Gastroesophageal sphincter (tissue), 4 donors: ENCODE results near the gene FAM184A. TPM values are rescaled to one million over a fixed set of nuclear protein-coding genes. Genes with fewer than 3 reads are reported as not detected.

Experiments used
- ATAC-seq: fragments of 150-250 bp; one replicate; pipeline ENCODE4 v1.9.1; 2016; ENCODE audit warnings: mild to moderate bottlenecking, moderate library complexity
- H3K27ac ChIP-seq, 4 donors: fragments of 200-600 bp; sonication (generic) in 3 of 4; 1 replicate in 3 of 4; 2 replicates in 1 of 4; pipeline ENCODE4 v1.5.1; 2016 to 2019
- H3K27me3 ChIP-seq: fragments of 200-600 bp; sonication (generic); one replicate; pipeline ENCODE4 v1.5.1; 2019
- H3K36me3 ChIP-seq, 2 donors: fragments of 200-600 bp; sonication (generic); one replicate each; pipeline ENCODE4 v1.5.1; 2019; ENCODE audit warnings: control low read depth in 1 of 2
- H3K4me1 ChIP-seq, 3 donors: fragments of 200-600 bp; sonication (generic); 1 replicate in 2 of 3; 2 replicates in 1 of 3; pipeline ENCODE4 v1.5.1; 2016 to 2019; ENCODE audit warnings: control low read depth in 2 of 3
- H3K4me3 ChIP-seq, 2 donors: fragments of 200-600 bp; sonication (generic); one replicate each; pipeline ENCODE4 v1.5.1; 2019; ENCODE audit warnings: mild to moderate bottlenecking in 1 of 2, moderate library complexity in 1 of 2
- H3K9me3 ChIP-seq, 3 donors: fragments of 200-600 bp; sonication (generic); one replicate each; pipeline ENCODE4 v1.5.1; 2017 to 2019; ENCODE audit warnings: control low read depth in 2 of 3
- EP300 ChIP-seq: sonication (generic); formaldehyde crosslinking; IDR thresholded peaks from one replicate; pipeline ENCODE4 v1.6.1; 2017; ENCODE audit warnings: antibody characterized with exemption, mild to moderate bottlenecking
- POLR2A ChIP-seq, 2 donors: fragments of 450-650 bp; IDR thresholded peaks; one replicate each; pipeline ENCODE4 v1.6.1; 2017; ENCODE audit warnings: antibody characterized with exemption in 2 of 2, mild to moderate bottlenecking in 2 of 2, moderate library complexity in 1 of 2
- POLR2AphosphoS5 ChIP-seq: sonication (generic); formaldehyde crosslinking; IDR thresholded peaks from one replicate; pipeline ENCODE4 v1.6.1; 2017; ENCODE audit warnings: antibody characterized with exemption
- WGBS, 2 donors: methylation state at CpG; one replicate each; pipeline ENCODE4 v1.1.5; 2018; ENCODE audit warnings: low coverage in 1 of 2; 5-methylcytosine and 5-hydroxymethylcytosine counted together
- total RNA-seq, 4 donors: library from RNA; depleted of rRNA; stranded (reverse); fragments of >200 nt; gene quantifications; one replicate each; pipeline ENCODE4 v1.1.0, GENCODE V29; 2016
- TF ChIP-seq, protein P1 (sequence below), 4 experiments: fragments of 200-600 bp in 2 of 4; fragments of 450-650 bp in 2 of 4; sonication (generic) in 1 of 4; IDR thresholded peaks; one replicate each; pipeline ENCODE4 v1.5.1; 2017 to 2019; ENCODE audit warnings: antibody characterized with exemption in 4 of 4, mild to moderate bottlenecking in 2 of 4, moderate library complexity in 2 of 4

The FAM184A gene
- total RNA-seq, 4 donors from 2014 or later, result 7.5 to 25.5 (median 10.3) TPM

DNA sequence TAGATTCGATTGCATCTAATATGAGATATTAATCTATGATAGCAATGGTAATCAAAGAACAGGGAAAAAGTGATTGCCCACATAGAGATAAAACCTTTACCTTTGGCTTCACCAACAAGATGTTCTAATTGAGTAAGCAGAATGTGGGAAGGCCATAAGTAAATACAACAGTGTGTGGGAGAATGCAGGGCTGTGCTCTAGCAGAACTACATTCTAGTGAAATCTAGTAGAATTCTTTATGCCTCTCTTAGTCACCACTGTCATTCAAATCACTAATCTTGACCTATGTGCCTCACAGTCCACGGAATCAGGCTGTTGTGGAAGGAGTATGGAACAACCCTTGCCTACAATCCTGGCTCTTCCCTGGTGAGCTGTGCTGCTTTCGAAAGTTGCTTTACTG lies 113.1 kb downstream of the FAM184A start:
- ATAC-seq, result no peak
- Histone ChIP-seq H3K27ac (no peak overlapping the region), H3K36me3 (peaks cover 0 to 12% of the 10 kb centered on the region in 2 donors), H3K27me3 (no peaks in the 10 kb centered on the region), H3K4me3 (no peak overlapping the region), H3K4me1 (no peaks in the 10 kb centered on the region), H3K9me3 (no peaks in the 10 kb centered on the region)
- WGBS, 2 donors, result 88 to 100% methylated on average over 2 to 3 of the region's 3 CpGs
- TF ChIP-seq, protein P1, sequence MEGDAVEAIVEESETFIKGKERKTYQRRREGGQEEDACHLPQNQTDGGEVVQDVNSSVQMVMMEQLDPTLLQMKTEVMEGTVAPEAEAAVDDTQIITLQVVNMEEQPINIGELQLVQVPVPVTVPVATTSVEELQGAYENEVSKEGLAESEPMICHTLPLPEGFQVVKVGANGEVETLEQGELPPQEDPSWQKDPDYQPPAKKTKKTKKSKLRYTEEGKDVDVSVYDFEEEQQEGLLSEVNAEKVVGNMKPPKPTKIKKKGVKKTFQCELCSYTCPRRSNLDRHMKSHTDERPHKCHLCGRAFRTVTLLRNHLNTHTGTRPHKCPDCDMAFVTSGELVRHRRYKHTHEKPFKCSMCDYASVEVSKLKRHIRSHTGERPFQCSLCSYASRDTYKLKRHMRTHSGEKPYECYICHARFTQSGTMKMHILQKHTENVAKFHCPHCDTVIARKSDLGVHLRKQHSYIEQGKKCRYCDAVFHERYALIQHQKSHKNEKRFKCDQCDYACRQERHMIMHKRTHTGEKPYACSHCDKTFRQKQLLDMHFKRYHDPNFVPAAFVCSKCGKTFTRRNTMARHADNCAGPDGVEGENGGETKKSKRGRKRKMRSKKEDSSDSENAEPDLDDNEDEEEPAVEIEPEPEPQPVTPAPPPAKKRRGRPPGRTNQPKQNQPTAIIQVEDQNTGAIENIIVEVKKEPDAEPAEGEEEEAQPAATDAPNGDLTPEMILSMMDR (IDR thresholded peaks at IDR 0.05), result no peak
- TF ChIP-seq POLR2AphosphoS5 (no peak), EP300 (no peak), POLR2A (IDR thresholded peaks at IDR 0.05) (no peak)

DNA sequence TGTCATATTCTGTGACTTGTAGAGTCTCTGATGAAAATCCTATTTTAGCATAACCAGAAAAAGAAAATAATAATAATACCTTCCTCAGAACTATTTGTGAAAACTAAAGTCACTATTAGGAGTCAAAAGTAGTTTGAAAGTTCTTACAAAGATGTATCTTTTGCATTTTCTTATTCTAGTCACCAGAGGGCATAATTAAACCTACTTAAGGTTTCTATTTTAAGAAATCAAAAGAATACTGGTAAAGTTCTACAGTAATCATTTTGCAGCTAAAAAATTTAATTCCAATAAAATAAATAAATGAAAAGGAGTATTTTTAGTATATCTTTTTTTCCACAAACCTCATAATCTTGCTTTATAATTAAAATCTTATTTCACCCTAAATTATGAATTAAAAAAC lies 115.5 kb downstream of the FAM184A start:
- Histone ChIP-seq H3K4me3 (no peak overlapping the region), H3K27ac (no peak overlapping the region), H3K27me3 (no peaks in the 10 kb centered on the region), H3K4me1 (no peaks in the 10 kb centered on the region), H3K36me3 (peaks cover 0 to 16% of the 10 kb centered on the region in 2 donors), H3K9me3 (no peaks in the 10 kb centered on the region)
- ATAC-seq, result no peak
- TF ChIP-seq EP300, result no peak
- TF ChIP-seq, protein P1 (IDR thresholded peaks at IDR 0.05), result peak in 3 of 4 experiments; percentile 11 to 26 (median 18)
- no peak for TF ChIP-seq POLR2AphosphoS5

DNA sequence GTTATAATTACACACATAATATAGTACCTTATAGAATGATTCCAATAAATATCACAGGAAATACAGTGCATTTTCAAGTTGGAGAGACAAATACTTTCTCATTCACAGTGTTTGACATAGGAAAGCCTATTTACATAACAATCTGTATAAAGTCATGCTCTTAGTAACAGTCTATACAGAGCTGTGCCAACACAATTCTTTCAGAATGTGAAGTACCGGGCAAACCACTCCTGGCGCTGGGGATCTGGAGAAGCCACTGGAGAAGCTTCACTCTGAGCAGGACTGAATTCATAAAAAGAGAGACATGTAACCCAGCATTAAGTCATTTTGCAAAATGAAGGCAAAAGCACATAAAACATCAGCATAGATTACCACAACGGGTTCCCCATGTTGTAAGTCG lies 118.6 kb downstream of the FAM184A start:
- Histone ChIP-seq H3K9me3 (no peaks in the 10 kb centered on the region), H3K27me3 (no peaks in the 10 kb centered on the region), H3K4me3 (no peak overlapping the region), H3K4me1 (no peaks in the 10 kb centered on the region), H3K27ac (no peak overlapping the region), H3K36me3 (peaks cover 0 to 4% of the 10 kb centered on the region in 2 donors)
- WGBS, 2 donors, result 86 to 92% methylated on average over 2 to 4 of the region's 4 CpGs
- ATAC-seq, result no peak
- TF ChIP-seq POLR2A (IDR thresholded peaks at IDR 0.05) (no peak), EP300 (no peak), POLR2AphosphoS5 (no peak)
- TF ChIP-seq, protein P1 (IDR thresholded peaks at IDR 0.05), result no peak

DNA sequence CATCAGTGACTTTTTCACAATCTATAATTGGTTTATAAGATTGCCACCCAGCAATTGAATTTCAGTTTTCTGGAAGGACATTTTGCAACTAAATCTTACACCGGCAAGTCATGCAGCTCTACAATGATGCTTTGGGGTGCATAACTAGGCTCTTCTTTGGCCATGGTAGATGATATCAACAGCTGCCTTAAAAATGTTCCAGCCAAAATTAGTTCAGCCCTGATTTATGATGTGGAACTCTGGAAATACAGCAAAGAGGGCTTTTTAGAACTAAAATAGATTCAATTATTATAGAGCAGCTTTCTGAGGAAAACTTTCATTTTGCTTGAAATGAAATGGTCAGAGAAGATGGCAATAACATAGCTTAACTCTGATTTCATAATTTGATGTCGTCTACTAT lies 125.1 kb downstream of the FAM184A start:
- TF ChIP-seq, protein P1 (IDR thresholded peaks at IDR 0.05), result no peak
- TF ChIP-seq POLR2A (IDR thresholded peaks at IDR 0.05), result no peak
- TF ChIP-seq EP300, result no peak
- no peak for TF ChIP-seq POLR2AphosphoS5
- no peak overlapping the region for H3K4me3 ChIP-seq
- ATAC-seq, result no peak
- no peaks in the 10 kb centered on the region for H3K27me3 ChIP-seq
- H3K9me3 ChIP-seq, result no peaks in the 10 kb centered on the region
- H3K4me1 ChIP-seq, result no peaks in the 10 kb centered on the region
- no peaks in the 10 kb centered on the region for H3K36me3 ChIP-seq
- no peak overlapping the region for H3K27ac ChIP-seq
- WGBS, 2 donors, result 63 to 65% methylated on average over 2 of the region's 2 CpGs

DNA sequence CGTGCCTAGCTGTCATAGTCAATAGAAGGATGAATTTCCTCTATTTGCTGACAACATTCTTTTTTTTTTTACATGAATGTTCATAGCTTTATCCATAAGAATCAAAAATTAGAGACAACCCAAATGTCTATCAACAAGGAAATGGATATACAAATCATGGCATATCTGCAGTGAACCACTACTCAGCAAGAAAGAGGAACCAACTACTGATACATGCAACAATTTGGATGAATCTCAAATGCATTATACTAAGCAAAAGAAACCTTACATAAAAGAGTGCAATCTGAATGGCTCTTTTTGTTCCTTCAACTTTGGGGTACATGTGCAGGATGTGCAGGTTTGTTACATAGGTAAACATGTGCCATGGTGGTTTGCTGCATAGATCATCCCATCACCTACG lies 125.8 kb downstream of the FAM184A start:
- WGBS, 2 donors, result 92% methylated on average over 2 of the region's 2 CpGs
- TF ChIP-seq, protein P1 (IDR thresholded peaks at IDR 0.05), result no peak
- TF ChIP-seq EP300 (no peak), POLR2A (IDR thresholded peaks at IDR 0.05) (no peak), POLR2AphosphoS5 (no peak)

More for the DNA sequence above, 125.8 kb downstream of the FAM184A start:
- no peak overlapping the region for H3K27ac ChIP-seq
- H3K4me1 ChIP-seq, result no peaks in the 10 kb centered on the region
- H3K9me3 ChIP-seq, result no peaks in the 10 kb centered on the region
- no peak for ATAC-seq
- no peak overlapping the region for H3K4me3 ChIP-seq
- no peaks in the 10 kb centered on the region for H3K36me3 ChIP-seq
- H3K27me3 ChIP-seq, result no peaks in the 10 kb centered on the region
